NCI-H748 treated with DMSO at 0.1 percent for 48 hours (cell line): Measurements from ENCODE around the gene HILPDA.

Experiments
- DNase-seq: peaks from one replicate; lab custom pipeline; 2025; lab: John Stamatoyannopoulos, UW

HILPDA gene, protein sequence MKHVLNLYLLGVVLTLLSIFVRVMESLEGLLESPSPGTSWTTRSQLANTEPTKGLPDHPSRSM

DNA sequence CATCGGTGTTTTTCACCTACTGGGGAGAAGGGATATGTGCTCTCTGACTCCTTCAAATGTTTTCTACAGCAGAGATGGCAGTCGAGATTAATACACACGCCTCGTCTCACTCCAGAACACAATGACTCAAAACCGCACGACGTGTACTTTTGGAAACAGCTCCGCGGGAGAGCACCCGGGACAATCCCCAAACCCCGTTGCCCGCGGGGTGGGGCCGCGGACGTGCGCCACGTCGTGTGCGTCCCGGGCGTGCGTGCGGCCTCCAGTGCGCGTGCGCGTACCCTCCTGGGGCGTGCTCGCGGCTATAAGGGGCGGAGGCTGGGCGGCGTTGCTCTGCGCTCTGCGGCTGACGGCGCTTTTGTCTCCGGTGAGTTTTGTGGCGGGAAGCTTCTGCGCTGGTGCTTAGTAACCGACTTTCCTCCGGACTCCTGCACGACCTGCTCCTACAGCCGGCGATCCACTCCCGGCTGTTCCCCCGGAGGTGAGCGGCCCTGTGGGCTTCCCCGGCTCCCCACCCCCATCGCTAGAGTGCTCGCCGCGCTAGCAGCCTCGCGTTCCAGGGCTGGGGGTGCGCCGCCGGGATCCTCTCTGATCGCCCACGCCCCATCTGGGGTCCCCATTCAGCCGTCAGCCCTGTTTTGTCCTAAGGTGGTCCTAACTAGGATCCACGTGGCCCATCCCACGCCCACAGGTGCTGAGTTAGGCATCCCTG lies at the start of gene HILPDA:
HILPDA (plus strand) TSS at position 336 of the 712 bp plus-strand sequence. CDS start 1,391 bp downstream, outside the sequence.
- DNase-seq, result peak; percentile 87

GRCh38 chr7:128406314-128407232 lies 49.1 kb upstream of the HILPDA start:
- no peak for DNase-seq

- DNase-seq, result no peak
Measured at GRCh38 chr7:128407233-128407589, 48.5 kb upstream of the HILPDA start.

DNA sequence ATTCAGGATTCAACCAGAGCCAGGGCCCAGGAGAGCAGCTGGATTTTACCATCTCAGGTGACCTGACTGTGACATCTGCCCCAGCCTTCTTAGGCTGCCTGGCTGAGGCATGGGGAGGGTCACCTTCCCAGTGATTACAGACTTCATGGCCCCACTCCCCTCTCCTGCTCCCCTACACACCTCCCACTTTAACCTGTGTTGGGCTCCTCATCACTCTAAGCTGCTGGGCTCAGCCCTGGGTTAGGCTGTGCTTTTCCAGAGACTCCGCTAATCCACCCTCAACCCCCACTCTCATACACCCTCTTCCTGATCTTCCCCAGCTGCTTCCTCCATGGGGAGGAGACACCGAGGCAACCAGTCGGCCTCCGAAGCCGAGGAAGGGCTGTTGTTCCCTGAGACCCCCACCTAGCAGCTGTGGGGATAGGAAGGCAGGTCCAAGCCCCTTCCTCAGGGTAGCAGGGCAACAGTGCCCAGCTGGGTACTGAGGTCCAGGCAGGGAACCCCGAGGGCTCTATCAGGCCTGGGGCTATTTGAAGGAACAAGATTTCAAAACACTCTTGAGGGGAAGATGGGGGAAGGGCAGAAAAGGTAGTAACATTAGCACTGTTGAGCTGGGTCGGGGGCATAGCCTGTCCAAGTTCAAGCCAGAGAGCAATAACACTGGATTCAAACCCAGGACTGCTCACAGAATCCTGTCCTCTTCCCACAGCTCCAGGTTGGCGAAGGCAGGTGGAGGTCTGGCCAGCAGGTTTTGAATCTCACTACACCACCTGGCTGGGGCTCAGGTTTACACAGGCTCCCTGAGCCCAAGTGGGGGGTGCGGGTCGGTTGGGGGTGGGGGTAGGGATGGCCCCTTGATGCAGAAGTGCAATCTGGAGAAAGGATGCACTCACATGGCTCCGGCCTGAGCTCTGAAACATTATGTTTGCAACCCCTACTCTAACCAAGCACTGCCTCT lies 47.6 kb upstream of the HILPDA start:
- DNase-seq, result no peak

DNA sequence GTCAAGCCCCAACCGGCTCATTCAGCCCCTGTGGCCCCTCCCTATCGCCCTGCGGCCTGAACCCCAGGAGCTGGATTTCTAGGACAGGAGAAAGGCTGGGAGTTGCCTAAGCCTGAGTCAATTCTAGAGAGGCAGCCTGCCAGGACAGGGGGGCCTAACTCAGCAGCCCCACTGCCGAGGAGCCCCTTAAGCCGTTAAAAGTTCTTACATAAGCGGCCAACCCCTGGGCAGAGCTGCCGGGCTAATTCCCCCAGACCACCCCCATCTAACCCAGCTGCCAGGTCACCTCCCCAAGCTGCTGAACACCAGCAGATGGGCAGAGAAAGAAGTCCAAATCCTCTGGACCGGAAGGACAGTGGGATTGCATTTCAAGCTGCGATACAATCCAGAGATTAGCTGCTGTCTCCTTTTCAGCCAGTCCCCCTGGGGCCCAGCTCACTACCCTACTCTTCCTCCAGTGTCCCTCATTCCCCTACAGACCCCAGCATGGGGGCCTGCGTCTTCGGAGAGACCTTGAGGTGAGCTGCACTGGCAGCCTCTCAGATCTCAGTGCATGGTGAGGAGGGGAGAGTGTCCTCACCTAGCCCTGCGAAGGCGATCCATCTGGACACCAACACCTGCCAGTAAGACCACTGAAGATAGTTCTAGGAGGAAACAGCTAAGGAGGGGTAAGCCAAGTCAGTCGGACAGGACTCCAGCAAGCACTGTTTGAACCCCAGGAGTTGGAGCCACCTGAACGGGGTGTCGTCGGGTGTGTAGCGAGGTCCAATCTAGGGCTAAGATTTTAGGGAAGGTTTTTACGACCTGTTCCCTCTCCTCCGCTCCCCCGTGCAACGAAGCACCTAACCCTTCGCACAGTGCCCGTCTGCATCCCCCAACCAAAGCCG lies 46.7 kb upstream of the HILPDA start:
- DNase-seq, result no peak

- peak; percentile 67 for DNase-seq
Measured at GRCh38 chr7:128409596-128410450, 45.9 kb upstream of the HILPDA start, which contains the start of gene IMPDH1. IMPDH1 (minus strand) TSS chr7:128409982; CDS start chr7:128409901, 81 bp downstream.

DNA sequence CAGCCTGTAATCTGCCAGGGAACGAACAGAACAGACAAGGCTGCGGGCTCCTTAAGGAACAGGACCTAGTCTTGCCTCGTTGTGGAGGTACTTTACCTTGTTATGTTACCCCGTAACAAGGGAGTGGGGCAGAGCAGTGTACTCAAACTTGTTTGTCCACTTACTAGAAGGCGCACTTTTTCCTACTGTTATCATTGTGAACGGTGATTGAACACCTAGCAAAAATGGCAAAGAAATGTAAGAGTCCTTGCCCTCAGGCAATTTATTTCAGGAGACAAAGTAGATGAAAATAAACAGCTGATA lies 45.3 kb upstream of the HILPDA start:
- no peak for DNase-seq

DNA sequence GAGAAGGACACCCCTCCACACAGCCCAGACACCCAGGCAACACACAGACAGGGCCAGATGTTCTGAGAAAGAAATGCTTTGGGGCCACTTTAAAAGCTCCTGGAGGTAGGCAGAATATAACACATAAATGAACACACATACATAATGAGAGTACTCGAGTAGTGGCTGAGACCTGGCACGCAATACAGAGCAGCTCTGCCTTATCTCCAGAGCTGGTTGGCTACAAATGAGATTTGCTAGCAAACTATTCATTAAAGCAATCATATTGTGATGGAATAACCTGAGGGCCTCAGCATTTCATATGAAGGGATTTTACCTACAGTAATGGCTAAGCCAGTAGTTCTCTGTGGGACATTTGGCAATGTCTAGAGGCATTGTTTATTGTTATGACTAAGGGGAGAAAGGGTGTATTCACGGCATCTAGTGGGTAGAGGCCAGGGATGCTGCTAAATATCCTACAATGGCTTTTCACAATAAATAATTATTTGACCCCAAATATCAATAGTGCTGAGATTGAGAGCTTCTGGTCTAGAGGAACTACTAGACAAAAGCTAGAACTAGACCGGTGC lies 40.4 kb upstream of the HILPDA start:
- no peak for DNase-seq

DNA sequence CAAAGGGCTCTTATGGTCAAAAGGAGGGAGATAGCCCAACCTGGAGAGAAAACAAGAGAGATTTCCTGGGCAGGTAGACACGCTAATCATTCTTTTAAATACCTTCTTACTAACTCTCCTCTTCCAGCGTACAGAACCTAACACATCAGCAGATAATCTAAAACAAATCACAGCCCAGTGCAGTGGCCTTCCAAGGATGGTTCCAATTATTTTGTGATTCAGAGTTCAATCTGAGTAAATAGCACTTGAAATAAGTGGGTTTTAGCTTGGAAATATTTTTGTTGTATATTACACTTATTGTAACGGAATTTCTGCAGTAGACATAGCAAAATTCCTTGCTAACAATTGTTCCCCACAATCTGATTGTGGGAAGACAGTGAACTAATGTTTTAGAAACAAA lies 38.6 kb upstream of the HILPDA start:
- DNase-seq, result no peak

DNA sequence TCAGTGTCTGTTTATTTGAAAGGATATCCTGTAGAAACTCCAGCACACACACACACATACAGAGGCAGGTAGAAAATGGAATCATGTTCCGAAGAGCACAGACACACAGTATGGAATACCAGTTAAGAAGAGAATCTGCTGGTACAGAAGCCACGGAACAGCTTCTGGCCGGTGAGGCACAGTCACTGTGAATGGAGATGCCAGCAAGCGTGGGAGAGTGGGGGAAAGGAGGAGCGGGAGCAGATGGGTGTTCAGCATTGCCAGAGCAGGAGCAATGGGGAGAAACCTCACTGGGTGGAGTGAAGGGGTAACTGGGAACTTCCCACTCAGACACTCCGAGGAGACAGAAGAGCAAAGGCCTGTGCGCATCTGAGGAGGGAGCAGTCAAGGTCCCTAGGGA lies 36.4 kb upstream of the HILPDA start:
- no peak for DNase-seq

DNA sequence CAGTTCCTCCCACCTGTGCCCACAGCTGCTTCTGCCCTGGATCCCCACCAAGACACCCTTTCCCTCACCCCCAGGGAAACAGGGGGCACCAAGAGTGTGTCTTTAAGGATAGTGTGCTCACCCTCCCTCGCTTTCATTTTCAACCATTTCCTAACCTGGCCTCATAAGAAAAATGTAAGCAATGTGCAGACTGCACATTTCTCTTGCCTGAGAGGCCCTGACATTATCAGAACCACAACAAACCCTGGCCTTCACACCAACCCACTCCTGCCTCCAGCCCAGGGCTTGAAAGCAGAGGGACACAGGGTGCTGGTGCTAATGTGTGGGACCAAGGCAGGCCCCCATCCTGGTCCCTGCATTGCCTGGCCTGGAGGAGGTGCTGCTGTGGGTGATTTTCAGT lies 34.9 kb upstream of the HILPDA start:
- no peak for DNase-seq

DNA sequence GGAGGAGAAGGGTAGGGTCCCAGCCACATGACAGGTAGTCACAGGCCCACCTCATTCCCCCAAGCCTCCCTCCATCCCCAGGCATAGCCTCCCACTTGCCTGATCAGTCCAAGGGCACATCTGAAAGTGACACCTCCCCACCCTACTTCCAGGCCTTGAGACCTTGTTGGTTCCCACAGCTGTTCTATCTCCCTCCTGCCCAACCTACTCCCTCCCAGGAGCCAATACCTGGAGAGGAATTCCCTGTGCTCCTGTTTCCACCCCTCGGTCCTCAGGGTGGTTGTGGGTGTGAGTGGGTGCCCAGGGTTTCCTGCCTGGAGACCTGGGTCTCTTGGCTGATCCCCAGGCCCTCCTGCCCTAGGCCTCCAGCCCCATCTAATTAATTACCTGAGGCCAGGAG lies 34.3 kb upstream of the HILPDA start:
- no peak for DNase-seq

DNA sequence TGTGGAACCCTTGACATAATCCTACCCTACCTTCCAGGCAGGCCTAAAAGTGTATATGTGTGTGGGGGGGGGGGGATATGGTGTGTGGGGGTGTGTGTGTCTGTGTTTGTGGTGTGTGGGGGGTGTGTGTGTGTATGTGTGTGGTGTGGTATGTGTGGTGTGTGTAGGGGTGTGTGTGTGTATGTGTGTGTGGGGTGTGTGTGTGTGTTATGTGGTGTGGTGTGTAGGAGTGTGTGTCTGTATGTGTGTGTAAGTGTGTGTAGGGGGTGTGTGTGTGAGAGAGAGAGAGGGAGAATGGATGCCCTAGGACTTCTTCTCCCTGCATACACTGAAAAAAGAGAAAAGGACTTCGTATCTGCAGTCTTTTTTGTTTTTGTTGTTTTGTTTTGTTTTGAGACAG lies 33.6 kb upstream of the HILPDA start:
- DNase-seq, result no peak

DNA sequence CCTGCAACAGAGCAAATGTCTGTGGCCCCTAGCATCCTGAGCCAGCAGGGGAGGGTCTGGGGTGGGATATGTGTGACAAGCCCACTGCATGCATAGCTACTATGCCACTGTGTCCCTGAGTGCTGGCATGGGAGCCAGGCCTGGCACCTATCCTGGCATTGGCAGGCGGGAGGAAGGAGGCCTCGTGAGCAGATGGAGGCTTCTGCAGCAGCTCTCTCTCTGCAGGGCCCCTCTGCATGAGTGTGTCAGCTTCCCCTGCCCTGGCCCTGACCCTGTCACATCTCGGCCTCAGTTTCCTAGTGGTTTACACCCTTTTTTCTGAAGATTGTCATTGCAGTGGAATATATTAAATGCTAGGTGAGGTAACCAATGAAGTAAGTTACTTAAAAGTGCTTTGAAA lies 32.8 kb upstream of the HILPDA start:
- DNase-seq, result no peak

- DNase-seq, result no peak
Measured at GRCh38 chr7:128424686-128425275, 30.9 kb upstream of the HILPDA start.

DNA sequence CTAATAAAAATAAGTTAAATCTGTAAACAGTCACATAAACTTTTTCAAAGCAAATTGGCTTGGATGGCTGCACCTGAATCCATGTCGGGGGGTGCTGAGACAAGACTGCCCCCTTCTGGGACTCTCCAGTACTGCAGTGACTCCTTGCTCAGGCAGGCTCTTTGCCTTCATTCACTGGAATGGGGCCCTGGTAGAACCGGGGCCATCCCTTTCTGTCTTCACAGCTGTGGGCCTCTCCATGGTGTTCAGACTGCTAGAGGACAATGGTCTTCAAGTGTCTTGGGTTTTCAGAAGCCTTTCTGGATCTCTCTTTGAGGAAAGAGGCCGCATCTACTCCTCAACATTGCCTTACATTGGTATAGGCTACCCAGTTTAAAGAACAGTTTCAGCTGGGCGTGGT lies 29.8 kb upstream of the HILPDA start:
- DNase-seq, result peak; percentile 31

GRCh38 chr7:128427289-128427891 lies 28.3 kb upstream of the HILPDA start:
- DNase-seq, result peak; percentile 65

DNA sequence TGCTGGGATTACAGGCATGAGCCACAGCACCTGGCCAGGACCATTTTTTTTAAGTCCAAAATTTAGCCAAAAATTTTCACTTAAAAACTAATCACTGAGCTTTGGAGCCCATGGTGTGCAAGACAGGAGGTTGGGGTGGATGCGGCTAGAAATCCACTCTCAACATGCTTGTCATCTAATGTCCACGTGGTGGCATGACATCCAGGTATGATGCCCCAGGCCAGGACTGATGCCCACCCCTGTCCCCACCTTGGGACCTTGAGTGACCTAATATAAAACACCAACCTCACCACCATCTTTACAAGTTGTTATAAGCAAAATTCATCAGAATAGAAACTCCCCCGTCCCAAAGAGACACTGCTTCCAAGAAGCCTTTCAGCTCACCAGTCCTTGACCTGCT lies 25.5 kb upstream of the HILPDA start:
- no peak for DNase-seq

DNA sequence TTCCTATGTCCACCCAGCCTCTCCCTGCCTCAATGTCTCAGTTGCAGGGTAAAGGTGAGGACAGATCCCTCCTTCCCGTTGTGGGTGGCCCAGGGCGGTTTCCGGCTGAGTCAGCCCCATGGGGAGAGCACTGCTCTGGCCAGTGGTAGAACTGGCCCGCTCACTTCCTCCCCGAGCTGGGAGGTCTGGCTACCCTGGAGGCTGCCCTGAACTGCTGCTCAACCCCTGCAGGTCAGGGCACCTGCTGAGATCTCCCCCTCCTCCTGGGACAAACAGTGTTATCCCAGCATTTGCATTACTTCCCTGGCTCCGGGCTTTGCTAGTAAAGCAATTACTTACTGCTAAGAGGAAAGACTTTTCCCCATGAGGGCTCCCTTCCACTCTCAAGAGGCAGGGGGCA lies 24.5 kb upstream of the HILPDA start:
- no peak for DNase-seq
